WI38 (cell line): ENCODE data around the gene CNDP1.

ENCODE experiments used
- H3K4me3 ChIP-seq: 2 replicates; pipeline ENCODE4 v1.5.1; 2011; ENCODE audit warnings: low read depth, mild to moderate bottlenecking, control low read depth, low read length
- TF ChIP-seq, protein P1 (sequence below): IDR thresholded peaks from 2 replicates; pipeline ENCODE4 v1.5.1; 2012; ENCODE audit warnings: low read depth, mild to moderate bottlenecking, control low read depth, low read length

The CNDP1 gene

DNA sequence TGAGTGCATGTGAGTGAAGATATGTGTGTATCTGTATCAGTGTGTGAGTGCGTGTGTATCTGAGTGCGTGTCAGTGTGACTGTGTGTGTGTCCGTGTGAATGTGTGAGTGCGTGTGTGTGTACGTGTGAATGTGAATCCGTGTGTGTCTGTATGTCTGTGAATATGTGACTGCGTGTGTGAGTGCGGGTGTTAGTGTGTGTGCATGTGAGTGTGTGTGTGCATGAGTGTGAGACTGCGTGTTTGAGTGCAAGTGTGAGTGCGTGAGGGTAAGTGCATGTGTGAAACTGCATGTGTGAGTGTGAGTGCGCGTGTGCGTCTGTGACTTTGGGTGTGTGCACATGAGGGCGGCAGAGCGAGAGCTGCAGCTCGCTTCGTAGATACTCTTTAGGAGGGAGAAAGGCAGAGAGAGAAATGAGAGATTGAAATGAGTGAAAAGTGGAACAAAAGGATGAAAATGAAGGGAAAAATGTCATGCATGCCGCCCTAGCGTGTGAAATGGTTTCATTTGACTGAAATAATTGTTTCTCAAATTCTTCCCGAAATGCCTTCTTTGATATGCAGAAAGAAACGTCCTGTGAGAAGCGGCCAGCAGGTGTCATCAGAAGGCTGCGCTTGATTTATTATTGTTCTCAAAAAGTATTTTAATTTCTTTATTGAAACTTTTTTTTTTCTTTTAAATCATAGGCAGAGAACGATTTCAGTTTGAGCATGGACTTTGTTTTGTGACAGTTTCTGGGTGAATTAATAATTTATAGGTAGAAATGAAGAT lies 88.9 kb downstream of the CNDP1 start:
- TF ChIP-seq, protein P1, sequence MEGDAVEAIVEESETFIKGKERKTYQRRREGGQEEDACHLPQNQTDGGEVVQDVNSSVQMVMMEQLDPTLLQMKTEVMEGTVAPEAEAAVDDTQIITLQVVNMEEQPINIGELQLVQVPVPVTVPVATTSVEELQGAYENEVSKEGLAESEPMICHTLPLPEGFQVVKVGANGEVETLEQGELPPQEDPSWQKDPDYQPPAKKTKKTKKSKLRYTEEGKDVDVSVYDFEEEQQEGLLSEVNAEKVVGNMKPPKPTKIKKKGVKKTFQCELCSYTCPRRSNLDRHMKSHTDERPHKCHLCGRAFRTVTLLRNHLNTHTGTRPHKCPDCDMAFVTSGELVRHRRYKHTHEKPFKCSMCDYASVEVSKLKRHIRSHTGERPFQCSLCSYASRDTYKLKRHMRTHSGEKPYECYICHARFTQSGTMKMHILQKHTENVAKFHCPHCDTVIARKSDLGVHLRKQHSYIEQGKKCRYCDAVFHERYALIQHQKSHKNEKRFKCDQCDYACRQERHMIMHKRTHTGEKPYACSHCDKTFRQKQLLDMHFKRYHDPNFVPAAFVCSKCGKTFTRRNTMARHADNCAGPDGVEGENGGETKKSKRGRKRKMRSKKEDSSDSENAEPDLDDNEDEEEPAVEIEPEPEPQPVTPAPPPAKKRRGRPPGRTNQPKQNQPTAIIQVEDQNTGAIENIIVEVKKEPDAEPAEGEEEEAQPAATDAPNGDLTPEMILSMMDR, result no peak

DNA sequence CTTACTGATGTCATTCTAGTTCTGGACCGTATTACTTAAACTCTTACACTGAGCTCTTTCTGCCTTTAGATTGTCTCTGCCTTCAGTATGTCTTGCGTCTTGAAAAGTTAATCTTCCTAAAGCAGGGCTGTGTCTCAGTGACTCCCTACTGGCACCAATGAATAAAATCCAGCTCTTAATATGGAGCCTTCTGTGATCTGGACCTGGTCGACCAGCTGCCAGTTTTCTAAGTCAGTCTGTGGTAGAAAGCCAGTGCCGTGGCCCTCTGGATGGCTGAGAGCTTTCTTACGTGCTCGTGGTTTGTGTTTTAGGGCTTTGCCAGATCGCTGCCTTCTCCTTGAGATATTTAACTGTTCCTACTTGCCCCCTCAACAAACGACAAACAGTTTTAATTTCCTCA lies 90.2 kb downstream of the CNDP1 start:
- no peak overlapping the region for H3K4me3 ChIP-seq
- TF ChIP-seq, protein P1, result no peak

More for the DNA sequence above, 88.9 kb downstream of the CNDP1 start:
- H3K4me3 ChIP-seq, result no peak overlapping the region

DNA sequence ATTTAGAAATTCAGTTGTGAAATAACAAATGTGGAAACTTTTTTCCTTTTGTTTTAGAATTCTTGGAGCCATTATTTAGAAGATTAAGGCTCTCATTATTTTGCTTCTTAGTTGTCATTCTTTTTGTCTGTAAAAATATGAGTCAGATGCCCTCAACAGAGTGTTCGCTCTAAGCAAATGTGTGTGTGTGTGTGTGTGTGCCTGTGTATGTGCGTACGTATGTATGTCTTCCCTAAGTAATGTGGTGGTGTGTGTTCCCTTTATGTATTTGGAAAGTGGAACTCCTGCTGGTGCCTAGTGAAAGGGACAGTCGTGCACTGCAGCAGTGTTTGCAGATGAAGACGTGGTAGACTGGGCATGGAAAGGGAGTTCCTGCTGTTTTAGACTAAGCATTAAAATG lies 90.9 kb downstream of the CNDP1 start:
- H3K4me3 ChIP-seq, result no peak overlapping the region
- TF ChIP-seq, protein P1, result no peak

DNA sequence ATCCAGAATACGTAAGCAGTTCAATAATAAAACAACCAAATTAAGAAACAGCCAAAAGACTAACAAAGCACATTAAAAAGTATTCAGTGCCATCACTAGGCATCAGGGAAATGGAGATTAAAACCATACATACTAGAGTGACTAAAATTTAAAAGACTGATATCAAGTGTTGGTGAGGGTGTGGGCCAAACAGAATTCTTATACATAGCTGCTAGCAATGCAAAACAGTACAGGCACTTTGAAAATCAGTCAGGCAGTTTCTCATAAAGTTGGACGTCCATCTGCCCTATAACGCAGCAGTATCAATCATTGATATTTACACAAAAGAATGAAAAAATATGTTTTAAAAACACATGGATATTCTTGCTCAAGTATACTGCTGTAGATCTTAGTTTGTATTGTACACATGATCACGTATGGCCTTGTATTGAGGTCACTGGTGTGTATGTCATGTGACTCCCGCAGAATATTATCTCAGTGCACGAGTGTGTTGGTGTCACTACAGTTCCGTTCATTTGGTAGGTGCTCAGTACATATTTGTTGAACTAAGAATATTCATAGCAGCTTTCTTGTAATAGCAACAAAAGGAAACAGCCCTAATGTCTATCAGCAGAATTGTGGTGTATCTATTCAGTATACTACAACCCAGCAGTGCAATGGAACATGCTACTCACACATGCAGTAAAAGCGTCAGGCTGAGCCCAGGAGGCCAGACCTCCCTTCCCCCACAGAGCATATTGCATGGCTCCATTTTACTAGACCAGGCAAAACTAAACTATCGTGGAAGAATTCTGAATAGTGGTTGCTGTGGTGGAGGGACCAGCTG lies 92.0 kb downstream of the CNDP1 start:
- TF ChIP-seq, protein P1, result no peak

DNA sequence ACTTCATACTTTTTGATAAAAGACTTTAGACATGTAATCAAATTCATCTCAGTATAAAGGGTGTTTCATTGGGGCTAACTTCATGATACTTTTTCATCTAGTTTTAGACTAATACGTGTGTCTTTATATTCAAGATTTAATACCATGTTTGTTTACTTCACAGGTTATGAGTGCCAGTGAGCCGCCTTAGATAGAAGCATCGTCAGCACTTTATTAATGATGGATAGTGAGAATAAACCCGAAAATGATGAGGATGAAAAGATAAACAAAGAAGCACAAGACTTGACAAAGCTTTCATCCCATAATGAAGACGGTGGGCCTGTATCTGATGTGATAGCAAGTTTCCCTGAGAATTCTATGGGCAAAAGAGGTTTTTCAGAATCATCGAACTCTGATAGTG lies 96.5 kb downstream of the CNDP1 start:
- TF ChIP-seq, protein P1, result no peak
- no peak overlapping the region for H3K4me3 ChIP-seq

More for the DNA sequence above, 92.0 kb downstream of the CNDP1 start:
- no peak overlapping the region for H3K4me3 ChIP-seq

DNA sequence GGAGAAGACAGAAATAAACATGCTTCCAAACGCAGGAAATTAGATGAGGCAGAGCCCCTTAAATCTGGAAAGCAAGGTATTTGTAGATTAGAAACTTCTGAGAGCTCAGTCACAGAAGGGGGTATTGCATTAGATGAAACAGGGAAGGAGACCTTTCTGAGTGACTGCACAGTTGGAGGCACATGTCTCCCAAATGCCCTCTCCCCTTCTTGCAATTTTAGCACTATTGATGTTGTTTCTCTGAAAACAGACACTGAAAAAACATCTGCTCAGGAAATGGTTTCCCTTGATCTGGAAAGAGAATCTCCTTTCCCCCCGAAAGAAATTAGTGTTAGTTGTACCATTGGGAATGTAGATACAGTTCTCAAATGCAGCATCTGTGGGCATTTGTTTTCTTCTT lies 96.9 kb downstream of the CNDP1 start:
- TF ChIP-seq, protein P1, result no peak

DNA sequence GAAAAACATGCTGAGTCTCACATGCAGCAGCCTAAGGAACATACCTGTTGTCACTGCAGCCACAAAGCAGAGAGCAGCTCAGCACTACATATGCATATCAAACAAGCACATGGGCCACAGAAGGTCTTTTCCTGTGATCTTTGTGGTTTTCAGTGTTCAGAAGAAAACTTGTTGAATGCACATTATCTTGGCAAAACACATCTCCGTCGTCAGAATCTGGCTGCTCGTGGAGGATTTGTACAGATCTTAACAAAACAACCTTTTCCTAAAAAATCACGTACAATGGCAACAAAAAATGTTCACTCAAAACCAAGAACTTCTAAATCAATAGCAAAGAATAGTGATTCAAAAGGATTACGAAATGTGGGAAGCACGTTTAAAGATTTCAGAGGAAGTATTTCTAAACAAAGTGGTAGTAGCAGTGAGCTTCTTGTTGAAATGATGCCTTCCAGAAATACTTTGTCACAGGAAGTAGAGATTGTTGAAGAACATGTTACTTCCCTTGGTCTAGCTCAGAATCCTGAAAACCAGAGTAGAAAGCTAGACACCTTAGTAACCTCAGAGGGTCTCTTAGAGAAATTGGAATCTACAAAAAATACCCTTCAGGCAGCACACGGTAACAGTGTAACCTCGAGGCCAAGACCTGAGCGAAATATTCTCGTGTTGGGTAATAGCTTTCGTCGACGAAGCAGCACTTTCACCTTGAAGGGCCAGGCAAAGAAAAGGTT lies 97.5 kb downstream of the CNDP1 start:
- H3K4me3 ChIP-seq, result peak overlapping the region; percentile 17
- TF ChIP-seq, protein P1, result no peak

More for the DNA sequence above, 96.9 kb downstream of the CNDP1 start:
- H3K4me3 ChIP-seq, result no peak overlapping the region; the same call in 1 of the 2 replicates
